ENCODE data around the gene MAGOH.
A peak's percentile ranks its signal among the peaks of the same experiment; 100 is the strongest.

The MAGOH gene

GRCh38 chr1:53196017-53196484 lies 42.3 kb downstream of the MAGOH start:
- H3K4ac ChIP-seq (ENCODE audit: low read depth in 1 of 2, low read length in 2 of 2) = no peak overlapping the region
- H2BK12ac ChIP-seq (ENCODE audit: low read length in 2 of 2) = no peak overlapping the region
- no peak overlapping the region for H2AFZ ChIP-seq (ENCODE audit: low read depth, low read length)
- no peak overlapping the region for H3K23ac ChIP-seq (ENCODE audit: low read length in 2 of 2)
- H2BK15ac ChIP-seq (ENCODE audit: low read depth, poor library complexity, severe bottlenecking) = no peak overlapping the region
- H2AK5ac ChIP-seq (ENCODE audit: low read length, severe bottlenecking) = no peak overlapping the region
- 82% methylated on average over 6 of the region's 9 CpGs for WGBS
- no peak overlapping the region for H2BK5ac ChIP-seq (ENCODE audit: low read depth, low read length, poor library complexity, severe bottlenecking)
- no peak overlapping the region for H2BK120ac ChIP-seq (ENCODE audit: low read depth, low read length)
- H3K9me3 ChIP-seq (ENCODE audit: control insufficient read depth, low read length) = no peaks in the 10 kb centered on the region
- H3K27me3 ChIP-seq (ENCODE audit: control insufficient read depth in 1 of 2, insufficient read depth in 1 of 2, low read length in 2 of 2) = no peaks in the 10 kb centered on the region
- H4K91ac ChIP-seq (ENCODE audit: low read length) = no peak overlapping the region
- H3K4me1 ChIP-seq (ENCODE audit: control insufficient read depth, insufficient read depth, low read depth, low read length) = peaks cover 5% of the 10 kb centered on the region
- H3K9ac ChIP-seq (ENCODE audit: low read length) = peak overlapping the region; percentile 97
- peaks cover 18% of the 10 kb centered on the region for H3K79me1 ChIP-seq (replicated peaks; ENCODE audit: low read length, poor library complexity, severe bottlenecking)
- H3K4me3 ChIP-seq (ENCODE audit: insufficient read depth in 1 of 2, low read depth in 1 of 2, low read length in 2 of 2) = peak overlapping the region in 1 of 2 experiments; percentile 83
- no peak overlapping the region for H3K14ac ChIP-seq (ENCODE audit: low read length in 2 of 2)
- DNase-seq = no peak
- H3K36me3 ChIP-seq (ENCODE audit: control insufficient read depth in 1 of 2, insufficient read depth in 2 of 2, low read depth in 1 of 2, low read length in 2 of 2) = peaks cover 0 to 6% of the 10 kb centered on the region in 2 experiments
- no peak overlapping the region for H3K27ac ChIP-seq (ENCODE audit: low read length, poor library complexity, severe bottlenecking)
- H3K18ac ChIP-seq (ENCODE audit: low read depth in 1 of 2, low read length in 2 of 2) = no peak overlapping the region
- H4K8ac ChIP-seq (ENCODE audit: low read length) = peak overlapping the region; percentile 57
- peak overlapping the region; percentile 58 for H3K4me2 ChIP-seq (ENCODE audit: low read length, poor library complexity, severe bottlenecking)

DNA sequence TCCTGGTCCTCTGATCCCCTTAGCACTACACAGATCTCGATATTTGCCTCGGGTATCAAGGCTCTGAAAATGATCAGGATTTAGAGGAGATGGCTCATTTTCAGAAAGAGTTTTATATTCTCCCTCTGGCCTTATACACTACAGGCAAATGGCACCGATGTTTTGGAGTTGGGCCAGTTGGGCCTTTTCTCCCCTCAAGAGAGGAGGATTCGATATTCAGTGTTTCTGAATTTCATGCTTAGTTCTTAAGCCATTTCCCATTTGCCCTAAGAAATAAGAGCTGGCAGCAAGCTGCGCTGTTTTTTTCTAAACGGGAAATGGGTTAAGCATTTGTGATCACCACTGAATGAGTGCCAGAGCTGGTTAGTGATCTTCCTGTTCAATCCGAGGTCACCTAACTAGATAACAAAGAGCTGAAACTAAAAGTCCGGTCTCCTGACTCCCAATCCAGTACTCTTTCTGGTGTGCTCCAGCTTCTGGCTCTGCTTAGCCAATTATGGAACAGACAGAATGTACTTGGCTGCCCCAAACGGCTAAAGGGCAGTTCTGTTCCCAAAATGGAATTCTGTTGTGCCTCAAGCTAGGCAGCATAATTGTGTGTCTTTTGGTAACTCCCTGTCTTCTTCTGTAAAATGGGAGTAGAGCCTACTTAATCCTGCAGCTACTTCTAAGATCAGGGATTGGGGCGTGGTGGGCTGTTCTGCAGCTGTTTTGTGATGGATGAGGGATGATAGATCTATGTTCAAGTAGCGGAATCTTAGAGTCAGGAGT lies 42.9 kb downstream of the MAGOH start:
- no peak overlapping the region for H2BK12ac ChIP-seq (ENCODE audit: low read length in 2 of 2)
- H3K36me3 ChIP-seq (ENCODE audit: control insufficient read depth in 1 of 2, insufficient read depth in 2 of 2, low read depth in 1 of 2, low read length in 2 of 2) = peaks cover 0 to under 1% of the 10 kb centered on the region in 2 experiments
- no peak overlapping the region for H3K4me2 ChIP-seq (ENCODE audit: low read length, poor library complexity, severe bottlenecking)
- H3K4me3 ChIP-seq (ENCODE audit: insufficient read depth in 1 of 2, low read depth in 1 of 2, low read length in 2 of 2) = peak overlapping the region in 1 of 2 experiments; percentile 83
- peaks cover 6% of the 10 kb centered on the region for H3K4me1 ChIP-seq (ENCODE audit: control insufficient read depth, insufficient read depth, low read depth, low read length)
- no peak overlapping the region for H3K4ac ChIP-seq (ENCODE audit: low read depth in 1 of 2, low read length in 2 of 2)
- no peak overlapping the region for H3K14ac ChIP-seq (ENCODE audit: low read length in 2 of 2)
- peaks cover 13% of the 10 kb centered on the region for H3K79me1 ChIP-seq (replicated peaks; ENCODE audit: low read length, poor library complexity, severe bottlenecking)
- H3K27ac ChIP-seq (ENCODE audit: low read length, poor library complexity, severe bottlenecking) = no peak overlapping the region
- no peaks in the 10 kb centered on the region for H3K27me3 ChIP-seq (ENCODE audit: control insufficient read depth in 1 of 2, insufficient read depth in 1 of 2, low read length in 2 of 2)
- no peak overlapping the region for H4K91ac ChIP-seq (ENCODE audit: low read length)
- H2BK15ac ChIP-seq (ENCODE audit: low read depth, poor library complexity, severe bottlenecking) = no peak overlapping the region
- H2BK120ac ChIP-seq (ENCODE audit: low read depth, low read length) = no peak overlapping the region
- 96% methylated on average over 11 of the region's 11 CpGs for WGBS
- peak overlapping the region; percentile 97 for H3K9ac ChIP-seq (ENCODE audit: low read length)
- no peak for DNase-seq
- H2AFZ ChIP-seq (ENCODE audit: low read depth, low read length) = no peak overlapping the region
- H2AK5ac ChIP-seq (ENCODE audit: low read length, severe bottlenecking) = no peak overlapping the region
- no peak overlapping the region for H4K8ac ChIP-seq (ENCODE audit: low read length)
- H3K18ac ChIP-seq (ENCODE audit: low read depth in 1 of 2, low read length in 2 of 2) = no peak overlapping the region
- H3K9me3 ChIP-seq (ENCODE audit: control insufficient read depth, low read length) = no peaks in the 10 kb centered on the region
- no peak overlapping the region for H2BK5ac ChIP-seq (ENCODE audit: low read depth, low read length, poor library complexity, severe bottlenecking)
- no peak overlapping the region for H3K23ac ChIP-seq (ENCODE audit: low read length in 2 of 2)

GRCh38 chr1:53190210-53190611 lies 48.1 kb downstream of the MAGOH start:
- Histone ChIP-seq H3K9ac (ENCODE audit: low read length) (no peak overlapping the region), H2AFZ (ENCODE audit: low read depth, low read length) (no peak overlapping the region), H3K4ac (ENCODE audit: low read depth in 1 of 2, low read length in 2 of 2) (no peak overlapping the region), H2BK5ac (ENCODE audit: low read depth, low read length, poor library complexity, severe bottlenecking) (no peak overlapping the region), H3K79me1 (replicated peaks; ENCODE audit: low read length, poor library complexity, severe bottlenecking) (no peaks in the 10 kb centered on the region), H2BK15ac (ENCODE audit: low read depth, poor library complexity, severe bottlenecking) (no peak overlapping the region), H2BK120ac (ENCODE audit: low read depth, low read length) (no peak overlapping the region), H3K18ac (ENCODE audit: low read depth in 1 of 2, low read length in 2 of 2) (no peak overlapping the region), H3K9me3 (ENCODE audit: control insufficient read depth, low read length) (no peaks in the 10 kb centered on the region), H3K4me2 (ENCODE audit: low read length, poor library complexity, severe bottlenecking) (no peak overlapping the region), H3K27ac (ENCODE audit: low read length, poor library complexity, severe bottlenecking) (no peak overlapping the region), H4K91ac (ENCODE audit: low read length) (no peak overlapping the region), H4K8ac (ENCODE audit: low read length) (no peak overlapping the region), H3K14ac (ENCODE audit: low read length in 2 of 2) (no peak overlapping the region), H2AK5ac (ENCODE audit: low read length, severe bottlenecking) (no peak overlapping the region), H3K27me3 (ENCODE audit: control insufficient read depth in 1 of 2, insufficient read depth in 1 of 2, low read length in 2 of 2) (no peaks in the 10 kb centered on the region), H3K4me3 (ENCODE audit: insufficient read depth in 1 of 2, low read depth in 1 of 2, low read length in 2 of 2) (no peak overlapping the region), H3K4me1 (ENCODE audit: control insufficient read depth, insufficient read depth, low read depth, low read length) (peaks cover 3% of the 10 kb centered on the region), H3K36me3 (ENCODE audit: control insufficient read depth in 1 of 2, insufficient read depth in 2 of 2, low read depth in 1 of 2, low read length in 2 of 2) (no peaks in the 10 kb centered on the region), H3K23ac (ENCODE audit: low read length in 2 of 2) (no peak overlapping the region), H2BK12ac (ENCODE audit: low read length in 2 of 2) (no peak overlapping the region)
- 90% methylated on average over 10 of the region's 10 CpGs for WGBS
- no peak for DNase-seq

DNA sequence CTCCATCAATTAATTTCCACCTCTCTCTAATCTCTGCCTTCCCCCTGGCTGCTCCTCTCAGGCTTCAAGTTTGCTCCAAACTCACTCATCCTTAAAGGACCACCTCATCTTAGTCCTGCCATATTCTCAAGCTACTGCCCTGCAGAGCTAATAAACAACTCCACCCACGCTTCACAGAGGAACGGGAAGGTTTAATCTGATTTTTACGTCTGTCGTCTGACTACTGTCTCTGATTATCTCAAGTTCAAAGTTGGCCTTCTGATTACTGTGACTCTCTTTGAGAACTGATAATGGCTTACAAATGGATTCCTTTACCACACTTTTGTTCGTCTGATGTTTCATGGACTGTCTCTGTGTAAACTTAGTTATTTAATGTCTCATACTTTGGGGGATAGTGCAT lies 49.3 kb downstream of the MAGOH start:
- DNase-seq = no peak
- Histone ChIP-seq H3K9me3 (ENCODE audit: control insufficient read depth, low read length) (no peaks in the 10 kb centered on the region), H3K4me1 (ENCODE audit: control insufficient read depth, insufficient read depth, low read depth, low read length) (peaks cover 3% of the 10 kb centered on the region), H3K27ac (ENCODE audit: low read length, poor library complexity, severe bottlenecking) (no peak overlapping the region), H2AFZ (ENCODE audit: low read depth, low read length) (no peak overlapping the region), H3K36me3 (ENCODE audit: control insufficient read depth in 1 of 2, insufficient read depth in 2 of 2, low read depth in 1 of 2, low read length in 2 of 2) (no peaks in the 10 kb centered on the region), H2BK5ac (ENCODE audit: low read depth, low read length, poor library complexity, severe bottlenecking) (no peak overlapping the region), H3K4ac (ENCODE audit: low read depth in 1 of 2, low read length in 2 of 2) (no peak overlapping the region), H3K4me3 (ENCODE audit: insufficient read depth in 1 of 2, low read depth in 1 of 2, low read length in 2 of 2) (no peak overlapping the region), H2BK12ac (ENCODE audit: low read length in 2 of 2) (no peak overlapping the region), H3K9ac (ENCODE audit: low read length) (no peak overlapping the region), H3K79me1 (replicated peaks; ENCODE audit: low read length, poor library complexity, severe bottlenecking) (no peaks in the 10 kb centered on the region), H2BK120ac (ENCODE audit: low read depth, low read length) (no peak overlapping the region), H3K18ac (ENCODE audit: low read depth in 1 of 2, low read length in 2 of 2) (no peak overlapping the region), H4K91ac (ENCODE audit: low read length) (no peak overlapping the region), H2BK15ac (ENCODE audit: low read depth, poor library complexity, severe bottlenecking) (no peak overlapping the region), H3K14ac (ENCODE audit: low read length in 2 of 2) (no peak overlapping the region), H2AK5ac (ENCODE audit: low read length, severe bottlenecking) (no peak overlapping the region), H4K8ac (ENCODE audit: low read length) (peak overlapping the region; percentile 32), H3K27me3 (ENCODE audit: control insufficient read depth in 1 of 2, insufficient read depth in 1 of 2, low read length in 2 of 2) (no peaks in the 10 kb centered on the region), H3K4me2 (ENCODE audit: low read length, poor library complexity, severe bottlenecking) (no peak overlapping the region), H3K23ac (ENCODE audit: low read length in 2 of 2) (no peak overlapping the region)
- WGBS = 77% methylated on average over 4 of the region's 5 CpGs

Data from mesenchymal stem cell (in vitro differentiated cells and primary cell).